Measurements from ENCODE around the gene CDH19. TPM values are rescaled to one million over a fixed set of nuclear protein-coding genes. Genes with fewer than 3 reads are reported as not detected.

The CDH19 gene
- total RNA-seq, 4 donors from 2014 or later: 1.5 to 10.4 (median 3.0) TPM

DNA sequence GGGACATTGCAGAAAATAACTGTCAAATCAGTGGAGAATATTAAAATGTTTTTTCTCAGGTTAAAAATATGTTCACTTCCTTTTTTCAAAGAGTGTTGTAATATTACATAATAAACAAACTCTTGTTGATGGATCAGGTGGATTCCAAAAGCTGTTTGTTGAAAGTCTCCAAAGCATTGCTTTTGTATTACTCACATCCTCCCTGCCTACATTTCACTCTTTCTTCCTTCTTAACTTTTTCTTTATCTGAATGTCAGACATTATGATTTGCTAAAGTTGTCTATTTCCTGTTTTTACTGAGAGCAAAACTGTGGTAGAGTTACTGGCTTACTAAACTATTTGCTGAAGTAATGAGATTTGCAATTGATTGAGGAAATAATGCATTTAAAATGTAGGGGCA, 92.1 kb downstream of the CDH19 start:
- Histone ChIP-seq H3K27ac (no peak overlapping the region), H3K4me1 (no peaks in the 10 kb centered on the region), H3K4me3 (no peak overlapping the region), H3K9me3 (no peaks in the 10 kb centered on the region), H3K27me3 (no peaks in the 10 kb centered on the region), H3K36me3 (no peaks in the 10 kb centered on the region)
- no peak for TF ChIP-seq POLR2A (IDR thresholded peaks at IDR 0.05)
- no peak for TF ChIP-seq CTCF (IDR thresholded peaks at IDR 0.05)
- intact Hi-C loops (cut with DNase I; ENCODE audit: low total_unique reads): no loop called here
- DNase-seq: no peak

GRCh38 chr18:66511289-66511688, 92.6 kb downstream of the CDH19 start:
- no peak overlapping the region for H3K27ac ChIP-seq
- no peak for DNase-seq
- no peaks in the 10 kb centered on the region for H3K4me1 ChIP-seq
- H3K36me3 ChIP-seq: no peaks in the 10 kb centered on the region
- H3K9me3 ChIP-seq: no peaks in the 10 kb centered on the region
- TF ChIP-seq POLR2A (IDR thresholded peaks at IDR 0.05) (no peak), CTCF (IDR thresholded peaks at IDR 0.05) (no peak)
- intact Hi-C loops (cut with DNase I; ENCODE audit: low total_unique reads): no loop called here
- no peak overlapping the region for H3K4me3 ChIP-seq
- no peaks in the 10 kb centered on the region for H3K27me3 ChIP-seq

- DNase-seq: no peak
- no peaks in the 10 kb centered on the region for H3K36me3 ChIP-seq
- H3K4me3 ChIP-seq: no peak overlapping the region
- H3K9me3 ChIP-seq: no peaks in the 10 kb centered on the region
- TF ChIP-seq CTCF (IDR thresholded peaks at IDR 0.05) (no peak), POLR2A (IDR thresholded peaks at IDR 0.05) (no peak)
- no peaks in the 10 kb centered on the region for H3K4me1 ChIP-seq
- no peaks in the 10 kb centered on the region for H3K27me3 ChIP-seq
- intact Hi-C loops (cut with DNase I; ENCODE audit: low total_unique reads): no loop called here
- H3K27ac ChIP-seq: no peak overlapping the region
These were observed 93.4 kb downstream of the CDH19 start for GRCh38 chr18:66510357-66511045.

- Histone ChIP-seq H3K9me3 (no peaks in the 10 kb centered on the region), H3K4me1 (no peaks in the 10 kb centered on the region), H3K36me3 (no peaks in the 10 kb centered on the region), H3K27ac (no peak overlapping the region), H3K4me3 (no peak overlapping the region), H3K27me3 (no peaks in the 10 kb centered on the region)
- DNase-seq: no peak
- TF ChIP-seq CTCF (IDR thresholded peaks at IDR 0.05): no peak
- TF ChIP-seq POLR2A (IDR thresholded peaks at IDR 0.05): no peak
- intact Hi-C loops (cut with DNase I; ENCODE audit: low total_unique reads): no loop called here
These were observed 95.0 kb downstream of the CDH19 start for GRCh38 chr18:66508937-66509336.

DNA sequence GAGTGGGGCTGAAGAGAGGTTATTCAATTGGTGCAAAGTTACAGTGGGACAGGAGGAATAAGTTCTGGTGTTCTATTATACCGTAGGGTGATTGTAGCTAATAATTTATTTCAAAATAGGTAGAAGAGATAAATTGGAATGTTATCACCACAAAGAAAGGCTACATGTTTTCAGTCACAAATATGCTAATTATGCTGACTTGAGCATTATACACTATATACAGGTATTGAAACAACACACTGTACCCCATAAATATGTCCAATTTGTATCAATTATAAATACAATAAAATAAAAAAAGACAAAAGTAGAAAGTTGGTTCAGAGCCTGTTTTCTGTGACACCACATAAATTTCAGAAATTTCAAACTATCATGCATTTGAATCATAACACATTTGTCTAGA, 97.7 kb downstream of the CDH19 start:
- no peaks in the 10 kb centered on the region for H3K27me3 ChIP-seq
- no peak overlapping the region for H3K4me3 ChIP-seq
- H3K9me3 ChIP-seq: no peaks in the 10 kb centered on the region
- intact Hi-C loops (cut with DNase I; ENCODE audit: low total_unique reads): no loop called here
- no peaks in the 10 kb centered on the region for H3K4me1 ChIP-seq
- H3K27ac ChIP-seq: no peak overlapping the region
- TF ChIP-seq POLR2A (IDR thresholded peaks at IDR 0.05) (no peak), CTCF (IDR thresholded peaks at IDR 0.05) (no peak)
- DNase-seq: no peak
- H3K36me3 ChIP-seq: no peaks in the 10 kb centered on the region

All from uterus (tissue), 4 donors.